HL-60 (cell line): Measurements from ENCODE around the gene TOB1.

ENCODE experiments used
- CTCF ChIP-seq: IDR thresholded peaks from one replicate; pipeline ENCODE4 v1.5.1; 2011; ENCODE audit warnings: low read length, control low read depth, inconsistent platforms; ENCODE audit not compliant: insufficient read depth
- REST ChIP-seq: IDR thresholded peaks from 2 replicates; pipeline ENCODE4 v1.6.1; 2012; ENCODE audit warnings: low read depth; ENCODE audit not compliant: insufficient replicate concordance

GRCh38 chr17:50840311-50840851, 25.8 kb downstream of the TOB1 start:
- no peak for TF ChIP-seq CTCF
- no peak for TF ChIP-seq REST
